ENCODE measurements around the gene PTPN5.

PTPN5 gene

DNA sequence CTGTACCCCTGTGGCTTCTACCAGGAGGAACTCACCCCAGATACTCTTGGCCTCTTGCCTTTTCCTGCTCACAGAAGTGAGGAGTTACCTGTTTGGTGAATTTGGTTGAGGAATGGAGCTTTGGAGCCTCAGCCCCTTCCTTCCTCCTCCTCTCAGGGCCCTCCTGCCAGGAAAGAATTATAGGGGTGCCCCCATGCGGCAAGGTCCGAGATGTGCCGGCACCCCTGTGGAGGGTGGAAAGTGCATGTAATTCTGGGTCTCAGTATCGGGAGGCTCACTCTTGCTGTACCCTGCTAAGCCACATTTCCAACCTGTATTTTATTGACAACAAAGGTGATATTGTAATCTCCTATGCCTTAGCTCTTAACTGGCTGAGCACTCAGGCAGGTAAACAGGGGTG, 51.9 kb downstream of the PTPN5 start:
- no peak for DNase-seq (ENCODE audit: low spot score)

DNA sequence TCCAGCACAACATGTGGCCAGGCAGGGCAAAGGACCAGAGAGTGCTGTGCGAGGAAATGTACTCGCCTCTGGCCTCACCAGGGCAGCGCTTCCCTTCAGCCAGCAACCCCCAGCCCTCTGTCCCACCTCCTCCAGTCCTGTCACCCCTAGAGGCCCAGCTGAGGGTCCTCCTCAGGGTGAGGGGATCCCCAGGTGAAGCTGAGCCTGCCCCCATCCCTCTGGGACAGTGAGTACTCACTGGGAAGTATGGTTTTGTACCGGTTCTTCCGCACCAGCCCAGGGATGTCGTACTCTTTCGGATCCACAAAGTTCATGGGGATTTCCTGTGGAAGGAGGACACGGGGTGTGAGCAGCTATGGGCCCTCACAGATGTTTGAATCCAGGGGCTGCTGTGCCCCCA, 54.0 kb downstream of the PTPN5 start:
- no peak for DNase-seq (ENCODE audit: low spot score)

DNA sequence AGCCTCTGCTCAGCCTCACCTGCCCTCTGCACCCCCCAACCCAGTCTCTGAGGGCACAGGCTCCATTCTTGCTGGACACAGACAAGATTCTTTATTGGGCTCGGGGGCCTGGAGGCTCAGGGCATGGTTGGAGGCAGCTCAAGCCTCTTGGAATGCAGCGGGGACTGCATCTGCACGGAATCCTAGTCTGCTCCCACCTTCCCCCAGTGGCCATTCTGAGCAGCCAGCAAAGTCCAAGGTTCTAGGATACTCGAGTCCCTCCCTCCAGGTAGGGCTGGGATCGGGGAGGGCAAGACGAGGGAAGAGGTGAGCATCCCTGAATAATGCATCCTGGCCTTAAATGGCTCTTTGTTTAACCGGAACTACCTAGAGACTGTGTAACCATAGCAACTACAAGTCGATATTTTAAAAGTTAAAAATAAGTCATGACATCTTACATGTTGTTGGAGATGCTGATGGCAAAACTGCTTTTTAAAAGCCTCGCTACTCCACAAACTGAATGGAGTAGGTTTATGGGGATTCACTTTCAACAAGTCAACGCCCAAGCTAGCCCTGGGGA, 54.9 kb downstream of the PTPN5 start:
- DNase-seq (ENCODE audit: low spot score): no peak

- DNase-seq (ENCODE audit: low spot score): no peak
Observed at GRCh38 chr11:18733202-18733601, 58.4 kb downstream of the PTPN5 start.

GRCh38 chr11:18731949-18732821, 59.4 kb downstream of the PTPN5 start:
- peak; percentile 29 for DNase-seq (ENCODE audit: low spot score)

GRCh38 chr11:18731441-18731840, 60.2 kb downstream of the PTPN5 start:
- no peak for DNase-seq (ENCODE audit: low spot score)

- no peak for DNase-seq (ENCODE audit: low spot score)
Observed at GRCh38 chr11:18730020-18730419, 61.6 kb downstream of the PTPN5 start.

DNA sequence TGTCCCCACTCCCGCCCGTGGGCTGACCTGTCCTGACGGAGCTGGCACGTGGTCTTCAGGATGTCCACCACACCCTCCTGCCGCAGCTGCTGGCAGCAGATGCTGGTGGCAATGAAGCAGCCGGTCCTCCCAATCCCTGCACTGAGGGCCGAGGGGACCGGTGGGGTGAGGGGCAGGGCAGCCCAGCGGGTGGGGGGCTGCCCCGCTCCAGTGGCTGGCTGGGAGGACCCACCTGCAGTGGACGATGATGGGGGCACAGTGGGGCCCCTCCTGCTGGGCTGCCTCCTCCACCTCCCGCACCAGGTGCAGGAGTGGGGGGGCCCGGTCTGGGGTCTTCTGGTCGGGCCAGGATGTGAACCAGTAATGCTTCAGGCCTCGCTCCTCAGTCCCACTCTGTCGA, 62.2 kb downstream of the PTPN5 start:
- no peak for DNase-seq (ENCODE audit: low spot score)

- no peak for DNase-seq (ENCODE audit: low spot score)
Observed at GRCh38 chr11:18728658-18729057, 62.9 kb downstream of the PTPN5 start.

DNA sequence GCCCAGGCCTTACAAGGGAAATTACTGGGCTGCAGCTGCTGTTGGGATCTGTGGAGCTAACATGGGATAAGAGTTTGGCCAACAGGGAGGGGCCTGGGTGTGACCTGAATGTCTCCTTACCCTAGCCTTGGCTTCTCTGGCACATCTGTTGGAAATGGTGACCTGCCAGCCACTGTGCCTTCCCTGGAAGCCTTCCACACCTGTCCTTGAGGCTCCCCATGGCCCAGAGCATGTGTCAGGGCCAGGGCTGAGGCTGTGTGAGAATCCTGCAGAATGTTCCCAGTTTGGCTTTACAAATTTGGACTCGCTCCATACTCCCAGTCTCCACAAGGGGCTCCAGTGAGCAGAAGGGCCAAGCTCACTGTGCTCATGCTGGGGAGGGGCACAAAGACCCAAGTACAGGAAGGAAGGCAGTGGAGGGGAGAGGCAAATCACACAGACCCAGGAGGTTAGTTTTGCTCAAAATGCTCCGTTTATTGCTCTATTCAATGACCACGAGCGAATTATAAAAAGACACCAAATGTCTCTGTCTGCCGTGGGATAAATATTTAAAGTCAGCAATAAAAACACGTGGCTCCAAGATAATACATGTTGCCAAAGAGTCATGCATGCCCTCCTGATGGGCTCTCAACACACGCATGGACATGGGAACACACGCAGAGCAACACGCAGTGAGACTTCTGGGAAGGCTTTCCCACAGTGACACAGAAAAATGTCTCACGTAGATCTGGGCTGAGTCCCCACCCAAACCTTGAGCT, 63.9 kb downstream of the PTPN5 start:
- DNase-seq (ENCODE audit: low spot score): no peak

GRCh38 chr11:18726040-18726439, 65.6 kb downstream of the PTPN5 start, which contains the start of gene IGSF22:
Gene IGSF22 (minus strand): TSS chr11:18726188. CDS start chr11:18724236, 1,952 bp downstream.
- no peak for DNase-seq (ENCODE audit: low spot score)

DNA sequence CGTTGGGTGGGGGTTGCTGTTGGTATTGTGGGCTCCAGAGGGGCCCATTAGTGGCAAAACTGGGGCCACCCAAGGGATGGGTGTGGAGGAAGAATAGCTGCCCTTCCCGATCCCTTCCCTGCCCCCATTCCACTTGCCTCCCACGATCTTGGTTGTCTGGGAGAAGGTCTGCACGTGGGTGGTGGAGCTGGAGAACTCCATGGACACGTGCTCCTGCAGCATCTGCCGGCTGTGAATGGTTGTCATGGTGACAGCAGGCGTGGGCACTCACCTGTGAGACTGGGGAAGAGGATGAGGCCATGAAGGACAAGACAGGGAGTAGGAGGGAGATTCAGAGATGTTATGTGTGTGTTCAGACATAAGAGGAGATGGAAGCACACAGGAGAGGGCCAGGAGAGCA, 67.6 kb downstream of the PTPN5 start:
- DNase-seq (ENCODE audit: low spot score): no peak

DNA sequence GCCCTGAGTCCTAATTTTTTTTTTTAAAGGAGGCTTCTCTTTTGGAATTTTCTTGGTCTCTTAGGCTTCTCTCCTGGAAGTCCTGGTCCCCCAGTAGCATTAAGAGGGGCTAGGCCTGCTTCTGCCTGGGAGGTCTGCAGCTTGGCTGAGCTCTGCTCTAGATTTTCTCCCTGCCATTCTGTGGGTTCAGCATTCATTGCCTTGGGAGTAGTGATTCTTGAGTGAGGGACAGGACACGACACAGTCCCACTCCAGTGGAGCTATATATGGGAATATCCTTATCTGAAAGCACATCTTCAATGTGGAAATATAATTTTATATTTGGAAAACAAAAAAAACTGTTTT, 69.3 kb downstream of the PTPN5 start:
- no peak for DNase-seq (ENCODE audit: low spot score)

DNA sequence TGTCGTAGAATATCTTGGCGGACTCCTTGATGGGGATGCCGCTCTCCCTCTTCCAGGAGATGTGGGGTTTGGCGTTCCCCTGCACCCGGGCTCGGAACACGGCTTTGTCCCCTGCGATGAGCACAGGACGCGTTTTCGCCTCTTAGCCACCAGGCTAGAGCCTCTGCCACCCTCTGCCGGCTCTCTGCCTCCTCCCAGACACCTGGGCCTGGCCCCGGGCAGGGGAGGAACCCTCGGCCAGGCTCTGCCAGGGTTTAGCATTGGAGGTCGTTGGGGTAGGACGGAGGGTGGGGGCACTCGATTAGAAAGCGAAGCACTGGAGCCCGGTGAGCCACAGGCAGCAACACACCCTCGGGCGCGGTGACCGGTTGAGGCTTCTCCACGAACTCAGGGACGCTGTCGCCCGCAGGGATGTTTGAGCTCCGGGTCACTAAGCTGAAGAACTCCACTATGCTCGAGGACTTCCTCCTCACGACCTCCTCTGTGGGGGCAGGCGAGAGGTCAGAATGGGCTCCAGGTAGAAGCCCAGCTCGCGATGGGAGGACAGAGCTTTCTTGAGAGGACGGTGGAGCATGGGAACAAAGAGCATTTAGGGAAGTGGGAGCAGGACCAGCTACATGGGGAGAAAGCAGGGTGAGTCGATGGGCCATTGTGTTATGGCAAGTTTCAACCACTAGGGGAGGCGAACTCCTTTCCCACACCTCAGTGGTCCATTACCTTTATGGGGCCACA, 69.9 kb downstream of the PTPN5 start:
- no peak for DNase-seq (ENCODE audit: low spot score)

GRCh38 chr11:18720808-18721560, 70.6 kb downstream of the PTPN5 start:
- DNase-seq (ENCODE audit: low spot score): peak; percentile 48

GRCh38 chr11:18720091-18720807, 71.3 kb downstream of the PTPN5 start:
- DNase-seq (ENCODE audit: low spot score): no peak

- no peak for DNase-seq (ENCODE audit: low spot score)
Observed at GRCh38 chr11:18715476-18715875, 76.1 kb downstream of the PTPN5 start.

DNA sequence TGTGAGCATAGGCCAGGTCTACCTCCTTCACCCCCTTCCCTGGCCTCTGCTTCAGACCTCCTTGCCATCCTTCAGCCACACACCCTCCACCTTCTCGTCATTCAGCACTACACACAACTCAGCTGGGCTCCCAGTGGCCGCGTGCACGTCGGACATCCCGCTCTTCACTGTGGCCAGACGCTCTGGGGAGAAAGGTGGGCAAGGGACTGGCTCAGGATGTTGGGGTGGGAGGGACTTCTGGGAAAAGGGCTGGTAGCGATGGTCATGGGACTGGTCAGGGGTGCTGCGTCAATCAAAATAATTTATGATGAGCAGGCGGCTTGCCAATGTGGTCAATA, 77.2 kb downstream of the PTPN5 start:
- no peak for DNase-seq (ENCODE audit: low spot score)

DNA sequence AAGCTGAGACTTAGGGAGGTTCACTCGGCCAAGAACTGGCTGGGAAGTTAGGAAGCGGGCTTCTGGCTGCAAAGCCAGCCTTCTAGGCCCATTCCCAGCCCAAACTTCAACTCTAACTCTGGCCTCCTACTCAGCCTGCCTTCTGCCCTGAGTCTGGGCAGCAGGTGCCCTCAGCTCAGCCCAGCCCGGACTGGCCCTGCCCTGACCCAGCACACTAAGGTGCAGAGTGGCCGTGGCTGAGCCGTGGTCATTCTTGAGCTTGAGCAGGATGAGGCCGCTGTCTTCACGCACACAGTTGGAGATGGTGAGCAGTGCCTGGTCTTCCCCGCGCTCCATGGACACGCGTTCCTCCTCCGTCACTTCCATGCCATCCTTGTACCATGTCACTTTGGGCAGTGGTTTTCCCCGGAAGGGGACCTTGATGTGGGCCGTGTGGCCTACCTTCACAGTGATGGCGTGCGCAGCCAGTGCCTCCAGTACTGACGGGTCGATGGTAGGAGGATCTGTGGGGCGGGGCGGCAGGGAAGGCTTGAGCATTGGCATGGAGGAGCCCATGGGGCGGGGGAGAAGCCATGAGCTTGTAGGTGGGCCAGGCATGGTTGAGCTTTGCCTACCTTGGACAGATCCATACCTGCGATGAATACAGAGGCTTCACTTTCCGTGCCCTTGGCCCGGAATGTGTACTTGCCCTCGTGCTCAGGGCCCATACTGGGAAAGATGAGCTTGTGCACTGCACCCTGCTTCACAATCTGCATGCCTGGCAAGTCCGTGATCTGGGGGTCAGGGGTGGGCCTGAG, 77.8 kb downstream of the PTPN5 start:
- DNase-seq (ENCODE audit: low spot score): no peak

DNA sequence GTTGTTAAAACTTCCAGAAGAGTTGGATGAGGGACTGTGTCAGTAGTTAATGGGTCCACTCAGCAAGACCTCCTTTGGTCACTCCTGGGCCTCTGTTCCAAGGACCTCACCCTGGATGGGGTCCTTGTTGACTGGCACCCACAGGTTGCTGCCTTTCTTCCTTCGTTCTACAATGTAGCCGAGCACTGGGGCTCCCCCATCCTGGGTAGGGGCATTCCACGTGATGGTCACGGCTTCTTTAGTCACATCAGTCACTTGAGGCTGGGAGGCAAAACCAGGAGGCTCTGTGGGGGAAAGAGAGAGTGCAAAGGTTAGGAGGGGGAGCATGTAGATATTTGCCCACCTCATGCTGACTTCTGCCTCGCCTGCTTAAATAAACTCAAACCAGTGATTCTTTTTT, 81.1 kb downstream of the PTPN5 start:
- no peak for DNase-seq (ENCODE audit: low spot score)
